SK-N-MC (cell line): ENCODE data around the gene PPP1R15B.

Experiments used
- EZH2 ChIP-seq: fragments of 200-600 bp; sonication (generic); IDR thresholded peaks from one replicate; pipeline ENCODE4 v1.6.1; 2017; ENCODE audit warnings: antibody characterized with exemption
- POLR2AphosphoS5 ChIP-seq: IDR thresholded peaks from 2 replicates; pipeline ENCODE4 v1.6.1; 2012; ENCODE audit warnings: mild to moderate bottlenecking, low read depth, low read length, borderline replicate concordance

- TF ChIP-seq POLR2AphosphoS5: no peak
- TF ChIP-seq EZH2: no peak
Measured at GRCh38 chr1:204426474-204426873, 14.9 kb upstream of the PPP1R15B start.
